Regular cardiac myocyte (primary cell): ENCODE measurements around the gene LEPROT. TPM values are rescaled to one million over a fixed set of nuclear protein-coding genes. Genes with fewer than 3 reads are reported as not detected.

ENCODE experiments used
- total RNA-seq: library from RNA; depleted of rRNA; stranded (reverse); fragments of >200 nt; gene quantifications from 2 replicates; pipeline ENCODE4 v1.2.3, GENCODE V29; 2014

Gene LEPROT
- total RNA-seq: 37.4 and 51.6 TPM in 2 replicates

DNA sequence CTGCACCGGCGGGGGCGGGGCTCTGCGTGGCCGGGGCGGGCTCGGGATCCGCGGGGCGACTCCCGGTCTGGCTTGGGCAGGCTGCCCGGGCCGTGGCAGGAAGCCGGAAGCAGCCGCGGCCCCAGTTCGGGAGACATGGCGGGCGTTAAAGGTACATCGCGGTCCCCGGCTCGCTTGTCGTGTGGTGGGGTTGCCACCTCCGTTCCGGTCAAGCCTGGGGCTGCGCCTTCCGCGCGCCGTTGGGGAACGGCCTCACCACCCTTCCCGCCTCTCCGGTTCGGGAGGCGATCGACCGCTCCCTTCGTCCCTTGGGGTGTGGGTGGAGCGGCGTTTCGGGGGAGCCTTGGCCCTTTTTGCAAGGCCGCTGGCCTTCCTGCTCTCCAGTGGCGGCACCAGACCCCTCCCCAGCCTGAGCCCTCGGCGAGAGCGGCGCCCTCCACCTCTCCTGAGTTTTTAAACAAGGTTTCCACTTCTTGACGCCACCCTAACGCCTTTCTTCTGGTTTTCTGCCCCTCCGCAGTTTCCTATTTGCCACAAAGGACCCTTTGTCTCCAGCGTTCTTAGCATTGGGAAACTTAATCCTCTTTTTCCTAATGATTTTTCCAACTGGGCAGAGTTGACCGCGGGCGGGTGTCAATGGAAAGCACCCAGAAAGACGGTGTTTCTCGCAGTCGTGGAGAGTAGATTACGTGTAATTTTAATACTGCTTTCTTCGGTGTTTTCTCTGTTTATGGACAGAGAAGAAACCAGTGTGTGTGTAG, at the start of gene LEPROT, which contains the start of gene LEPR:
LEPROT (plus strand) TSS at position 79 of the 761 bp plus-strand sequence; CDS start at position 136, 57 bp downstream.
LEPR (plus strand) TSS at position 79 of the 761 bp plus-strand sequence. CDS start 144,898 bp downstream, outside the sequence.

Other genes with a start within 250 kb of the LEPROT start
- 4.8 and 8.7 TPM in 2 replicates for gene DNAJC6, start 111.1 kb upstream of the LEPROT start, total RNA-seq
- 10.0 and 37.2 TPM in 2 replicates for gene LEPR, start within 50 bp of the LEPROT start, total RNA-seq